Liver (tissue), 9 donors: ENCODE results near the gene ZDHHC19. TPM values are rescaled to one million over a fixed set of nuclear protein-coding genes. Genes with fewer than 3 reads are reported as not detected.

Experiments used
- DNase-seq: peaks from one replicate; pipeline ENCODE4 v3.0.0-alpha.2; 2017; ENCODE audit warnings: low spot score
- H3K27ac ChIP-seq, 2 donors: one replicate each; pipeline ENCODE4 v1.7.0; 2013; ENCODE audit warnings: inconsistent platforms in 2 of 2, low read length in 2 of 2, control low read depth in 1 of 2, low read depth in 1 of 2, mild to moderate bottlenecking in 1 of 2
- H3K27me3 ChIP-seq, 4 donors: one replicate each; pipeline versions ENCODE4 v1.6.1 to v1.7.0; 2013; ENCODE audit warnings: low read length in 3 of 4, inconsistent platforms in 1 of 4, mild to moderate bottlenecking in 1 of 4, moderate library complexity in 1 of 4; ENCODE audit not compliant: control insufficient read depth in 4 of 4, insufficient read depth in 4 of 4
- H3K36me3 ChIP-seq, 4 donors: one replicate each; pipeline versions ENCODE4 v1.6.1 to v1.7.0; 2013; ENCODE audit warnings: low read length in 3 of 4, mild to moderate bottlenecking in 3 of 4, low read depth in 1 of 4, moderate library complexity in 1 of 4; ENCODE audit not compliant: control insufficient read depth in 4 of 4, insufficient read depth in 3 of 4
- H3K4me1 ChIP-seq, 4 donors: one replicate each; pipeline versions ENCODE4 v1.6.1 to v1.7.0; 2013; ENCODE audit warnings: low read length in 3 of 4, mild to moderate bottlenecking in 3 of 4, moderate library complexity in 1 of 4; ENCODE audit not compliant: control insufficient read depth in 4 of 4, insufficient read depth in 4 of 4
- H3K4me3 ChIP-seq, 3 donors: one replicate each; pipeline versions ENCODE4 v1.6.1 to v1.7.0; 2013; ENCODE audit warnings: low read length in 3 of 3, control low read depth in 1 of 3, low read depth in 1 of 3, mild to moderate bottlenecking in 1 of 3
- H3K9ac ChIP-seq, 2 donors: one replicate each; pipeline ENCODE4 v1.7.0; 2013; ENCODE audit warnings: low read length in 2 of 2, mild to moderate bottlenecking in 2 of 2, moderate library complexity in 2 of 2, control low read depth in 1 of 2, low read depth in 1 of 2
- H3K9me3 ChIP-seq, 4 donors: one replicate each; pipeline versions ENCODE4 v1.6.1 to v1.7.0; 2013; ENCODE audit warnings: low read length in 3 of 4; ENCODE audit not compliant: control insufficient read depth in 4 of 4
- CTCF ChIP-seq: fragments of 150-350 bp; IDR thresholded peaks from 2 replicates; pipeline ENCODE4 v1.5.1; 2017; ENCODE audit warnings: improper control_type of control experiment, low read depth, low read length; ENCODE audit not compliant: missing input control
- EGR1 ChIP-seq, 2 donors: IDR thresholded peaks; 2 replicates each; pipeline ENCODE4 v1.6.1; 2016 to 2018; ENCODE audit warnings: antibody characterized with exemption in 2 of 2, low read depth in 2 of 2
- FOXA1 ChIP-seq: IDR thresholded peaks from 2 replicates; pipeline ENCODE4 v1.6.1; 2016; ENCODE audit warnings: antibody characterized with exemption
- FOXA2 ChIP-seq: IDR thresholded peaks from 2 replicates; pipeline ENCODE4 v1.6.1; 2016; ENCODE audit warnings: antibody characterized with exemption
- GABPA ChIP-seq, 2 donors: IDR thresholded peaks in 1 of 2; conservative IDR thresholded peaks in 1 of 2; 2 replicates each; pipeline ENCODE4 v1.6.1; 2016; ENCODE audit warnings: antibody characterized with exemption in 2 of 2, mild to moderate bottlenecking in 1 of 2, moderate library complexity in 1 of 2
- HNF4A ChIP-seq, 2 donors: conservative IDR thresholded peaks; 2 replicates each; pipeline ENCODE4 v1.6.1; 2016; ENCODE audit warnings: antibody characterized with exemption in 2 of 2, mild to moderate bottlenecking in 2 of 2
- HNF4G ChIP-seq: IDR thresholded peaks from 2 replicates; pipeline ENCODE4 v1.6.1; 2016; ENCODE audit warnings: antibody characterized with exemption
- JUND ChIP-seq, 2 donors: IDR thresholded peaks; 2 replicates each; pipeline ENCODE4 v1.6.1; 2016; ENCODE audit warnings: antibody characterized with exemption in 2 of 2
- NR2F2 ChIP-seq: IDR thresholded peaks from 2 replicates; pipeline ENCODE4 v1.6.1; 2016; ENCODE audit warnings: antibody characterized with exemption
- RAD21 ChIP-seq, 2 donors: IDR thresholded peaks; 2 replicates each; pipeline ENCODE4 v1.6.1; 2016; ENCODE audit warnings: antibody characterized with exemption in 2 of 2, mild to moderate bottlenecking in 2 of 2
- REST ChIP-seq: IDR thresholded peaks from 2 replicates; pipeline ENCODE4 v1.6.1; 2016; ENCODE audit warnings: antibody characterized with exemption, mild to moderate bottlenecking
- RXRA ChIP-seq, 2 donors: IDR thresholded peaks; 2 replicates each; pipeline ENCODE4 v1.6.1; 2017 to 2018; ENCODE audit warnings: antibody characterized with exemption in 2 of 2, mild to moderate bottlenecking in 1 of 2
- SP1 ChIP-seq: IDR thresholded peaks from 2 replicates; pipeline ENCODE4 v1.6.1; 2018; ENCODE audit warnings: antibody characterized with exemption, mild to moderate bottlenecking
- TAF1 ChIP-seq: conservative IDR thresholded peaks from 2 replicates; pipeline ENCODE4 v1.6.1; 2016; ENCODE audit warnings: antibody characterized with exemption, mild to moderate bottlenecking
- YY1 ChIP-seq: IDR thresholded peaks from 2 replicates; pipeline ENCODE4 v1.6.1; 2016; ENCODE audit warnings: antibody characterized with exemption, mild to moderate bottlenecking
- ZBTB33 ChIP-seq: IDR thresholded peaks from 2 replicates; pipeline ENCODE4 v1.6.1; 2016; ENCODE audit warnings: antibody characterized with exemption
- WGBS: extraction: QIAGEN DNeasy Blood & Tissue Kit; methylation state at CpG from one replicate; pipeline ENCODE4 v1.1.7; 2013; 5-methylcytosine and 5-hydroxymethylcytosine counted together
- polyA plus RNA-seq, 2 donors: library from polyadenylated mRNA; stranded (reverse) in 1 of 2; unstranded in 1 of 2; fragments of 200-250 nt in 1 of 2; fragments of >200 nt in 1 of 2; fragmentation: Nextera tagmentation in 1 of 2; extraction: Ambion mirVana in 1 of 2; gene quantifications; one replicate each; pipeline versions ENCODE4 v1.2.1 to v1.2.3, GENCODE V29; 2013 to 2015
- total RNA-seq, 2 donors: library from RNA; depleted of rRNA; stranded (reverse); fragments of >200 nt; gene quantifications; one replicate each; pipeline ENCODE4 v1.2.3, GENCODE V29; 2014
- TF ChIP-seq, protein P1 (sequence below): IDR thresholded peaks from 2 replicates; pipeline ENCODE4 v1.6.1; 2016; ENCODE audit warnings: antibody characterized with exemption
- TF ChIP-seq, protein P2 (sequence below): IDR thresholded peaks from 2 replicates; pipeline ENCODE4 v1.6.1; 2016; ENCODE audit warnings: antibody characterized with exemption
- donor health status: healthy.
- donor health status: healthy.
- donor health status: healthy.
- donor health status: healthy.
- donor health status: healthy.

Gene ZDHHC19
- total and polyA plus RNA-seq, 4 donors: 0.42 to 1.5 (median 0.81) TPM

DNA sequence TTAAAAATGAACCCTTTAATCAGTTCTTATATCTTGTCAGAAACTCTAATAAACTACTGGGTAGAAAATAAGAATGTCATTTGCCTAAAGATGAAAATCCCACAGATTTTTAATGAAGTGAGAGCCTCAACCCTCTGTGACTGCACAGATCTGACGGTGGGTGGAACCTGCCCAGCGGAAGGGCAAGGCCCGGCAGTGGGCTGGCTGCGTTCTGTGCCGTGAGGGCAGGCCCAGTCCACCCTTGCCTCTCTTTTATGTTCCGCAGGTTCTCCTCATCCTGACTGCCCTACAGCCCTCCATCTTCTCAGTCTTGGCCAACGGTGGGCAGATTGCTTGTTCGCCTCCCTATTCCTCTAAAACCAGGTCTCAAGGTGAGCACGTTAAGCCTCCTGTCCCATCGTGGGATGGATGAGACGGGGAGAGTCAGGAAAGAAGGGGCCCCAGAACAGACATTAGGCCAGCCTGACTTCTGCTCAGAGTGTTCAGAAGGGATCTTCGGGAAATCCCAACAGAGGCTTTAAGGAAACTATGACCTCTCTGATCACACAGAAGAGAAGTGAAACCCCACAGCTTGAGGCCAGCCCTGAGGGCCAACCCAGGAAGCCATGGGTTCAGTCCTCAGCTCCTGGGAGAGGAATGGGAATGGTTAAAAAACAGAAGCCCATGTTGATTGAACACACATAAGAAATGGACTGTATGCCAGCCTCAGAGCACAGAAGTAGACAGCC lies 21.1 kb upstream of the ZDHHC19 start:
- H3K9me3 ChIP-seq: no peaks in the 10 kb centered on the region
- peaks cover 3 to 63% (median 29%) of the 10 kb centered on the region in 4 donors for H3K36me3 ChIP-seq
- H3K9ac ChIP-seq: no peak overlapping the region
- DNase-seq: no peak
- H3K27ac ChIP-seq: no peak overlapping the region
- TF ChIP-seq RAD21 (IDR thresholded peaks at IDR 0.05) (no peak), ZBTB33 (no peak), HNF4A (conservative IDR thresholded peaks at IDR 0.05) (no peak), TAF1 (no peak), REST (no peak), FOXA2 (no peak), RXRA (IDR thresholded peaks at IDR 0.05) (no peak), NR2F2 (no peak), JUND (IDR thresholded peaks at IDR 0.05) (no peak), HNF4G (no peak), EGR1 (IDR thresholded peaks at IDR 0.05; ENCODE audit: low read depth in 2 of 2) (no peak), YY1 (no peak), CTCF (no peak), SP1 (no peak), FOXA1 (no peak), GABPA (IDR thresholded peaks at IDR 0.05 in 1 of 2, conservative IDR thresholded peaks at IDR 0.05 in 1 of 2) (no peak)
- TF ChIP-seq, protein P1, sequence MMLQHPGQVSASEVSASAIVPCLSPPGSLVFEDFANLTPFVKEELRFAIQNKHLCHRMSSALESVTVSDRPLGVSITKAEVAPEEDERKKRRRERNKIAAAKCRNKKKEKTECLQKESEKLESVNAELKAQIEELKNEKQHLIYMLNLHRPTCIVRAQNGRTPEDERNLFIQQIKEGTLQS: no peak
- TF ChIP-seq, protein P2, sequence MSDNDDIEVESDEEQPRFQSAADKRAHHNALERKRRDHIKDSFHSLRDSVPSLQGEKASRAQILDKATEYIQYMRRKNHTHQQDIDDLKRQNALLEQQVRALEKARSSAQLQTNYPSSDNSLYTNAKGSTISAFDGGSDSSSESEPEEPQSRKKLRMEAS: no peak
- no peak overlapping the region for H3K4me3 ChIP-seq
- 96% methylated on average over 12 of the region's 12 CpGs for WGBS
- H3K27me3 ChIP-seq: no peaks in the 10 kb centered on the region
- H3K4me1 ChIP-seq: no peaks in the 10 kb centered on the region
